OCI-LY7 (cell line): Measurements from ENCODE around the gene PDE10A.

ENCODE experiments used
- EZH2phosphoT487 ChIP-seq: fragments of 200-600 bp; sonication (generic); IDR thresholded peaks from 2 replicates; pipeline ENCODE4 v1.6.1; 2018; ENCODE audit warnings: low read depth, borderline replicate concordance, mild to moderate bottlenecking, mixed run types, antibody characterized with exemption, low read length, moderate library complexity, mixed read lengths
- TF ChIP-seq, protein P1 (sequence below): fragments of 200-600 bp; sonication (generic); conservative IDR thresholded peaks from 2 replicates; pipeline ENCODE4 v1.5.1; 2014; ENCODE audit warnings: mild to moderate bottlenecking, antibody characterized with exemption, low read length, moderate library complexity, mixed read lengths

DNA sequence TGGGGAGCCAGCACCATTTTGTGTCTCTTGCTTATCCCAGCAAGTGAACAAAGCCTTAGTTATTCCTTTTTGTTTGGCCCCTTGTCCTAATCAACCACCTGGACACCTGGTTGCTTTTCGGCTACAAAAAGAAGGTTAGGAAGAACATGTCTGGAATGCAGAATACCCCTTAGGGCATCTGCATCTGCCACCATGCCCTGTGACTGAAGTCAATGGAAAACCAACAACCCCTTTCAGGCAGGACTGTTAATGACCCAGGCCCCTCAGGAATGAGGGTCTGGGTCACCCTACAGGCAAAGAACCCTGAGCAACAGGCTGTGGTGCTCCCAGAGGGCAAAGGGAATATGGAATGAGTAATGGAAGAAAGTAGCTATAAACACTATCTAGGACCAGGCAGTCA lies 78.5 kb downstream of the PDE10A start:
- TF ChIP-seq, protein P1, sequence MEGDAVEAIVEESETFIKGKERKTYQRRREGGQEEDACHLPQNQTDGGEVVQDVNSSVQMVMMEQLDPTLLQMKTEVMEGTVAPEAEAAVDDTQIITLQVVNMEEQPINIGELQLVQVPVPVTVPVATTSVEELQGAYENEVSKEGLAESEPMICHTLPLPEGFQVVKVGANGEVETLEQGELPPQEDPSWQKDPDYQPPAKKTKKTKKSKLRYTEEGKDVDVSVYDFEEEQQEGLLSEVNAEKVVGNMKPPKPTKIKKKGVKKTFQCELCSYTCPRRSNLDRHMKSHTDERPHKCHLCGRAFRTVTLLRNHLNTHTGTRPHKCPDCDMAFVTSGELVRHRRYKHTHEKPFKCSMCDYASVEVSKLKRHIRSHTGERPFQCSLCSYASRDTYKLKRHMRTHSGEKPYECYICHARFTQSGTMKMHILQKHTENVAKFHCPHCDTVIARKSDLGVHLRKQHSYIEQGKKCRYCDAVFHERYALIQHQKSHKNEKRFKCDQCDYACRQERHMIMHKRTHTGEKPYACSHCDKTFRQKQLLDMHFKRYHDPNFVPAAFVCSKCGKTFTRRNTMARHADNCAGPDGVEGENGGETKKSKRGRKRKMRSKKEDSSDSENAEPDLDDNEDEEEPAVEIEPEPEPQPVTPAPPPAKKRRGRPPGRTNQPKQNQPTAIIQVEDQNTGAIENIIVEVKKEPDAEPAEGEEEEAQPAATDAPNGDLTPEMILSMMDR, result no peak
- TF ChIP-seq EZH2phosphoT487, result no peak
